CD4-positive, CD25-positive, alpha-beta regulatory T cell (primary cell): ENCODE results near the gene AGMO. TPM values are rescaled to one million over a fixed set of nuclear protein-coding genes. Genes with fewer than 3 reads are reported as not detected.

ENCODE experiments used
- ATAC-seq, 2 donors: fragments of 150-1000 bp; cut with Tn5 transposase; one replicate each; pipeline ENCODE4 v1.10.0; 2021; ENCODE audit warnings: low read depth in 2 of 2, moderate number of reproducible peaks in 2 of 2, moderate library complexity in 1 of 2
- DNase-seq, 3 donors: peaks; one replicate each; pipeline versions ENCODE4 v3.0.0 to v3.0.0-alpha.2; 2012 to 2022; ENCODE audit warnings: mixed read lengths in 1 of 3
- H3K27ac ChIP-seq: one replicate; pipeline ENCODE4 v1.7.0; 2013; ENCODE audit warnings: mild to moderate bottlenecking, low read length; ENCODE audit not compliant: insufficient read depth, poor library complexity, severe bottlenecking
- H3K27me3 ChIP-seq: one replicate; pipeline ENCODE4 v1.7.0; 2013; ENCODE audit warnings: low read length; ENCODE audit not compliant: control insufficient read depth, insufficient read depth
- H3K36me3 ChIP-seq: one replicate; pipeline ENCODE4 v1.7.0; 2013; ENCODE audit warnings: mild to moderate bottlenecking, low read length, moderate library complexity; ENCODE audit not compliant: control insufficient read depth, insufficient read depth
- H3K4me1 ChIP-seq: 2 replicates; pipeline ENCODE4 v1.7.0; 2013; ENCODE audit warnings: mild to moderate bottlenecking, low read length; ENCODE audit not compliant: insufficient read depth, control insufficient read depth, poor library complexity, severe bottlenecking
- H3K4me3 ChIP-seq: one replicate; pipeline ENCODE4 v1.7.0; 2013; ENCODE audit warnings: low read depth, mild to moderate bottlenecking, low read length, moderate library complexity
- H3K9me3 ChIP-seq, 2 experiments: 1 replicate in 1 of 2; 2 replicates in 1 of 2; pipeline ENCODE4 v1.7.0; 2013; ENCODE audit warnings: low read length in 2 of 2, mild to moderate bottlenecking in 1 of 2, moderate library complexity in 1 of 2; ENCODE audit not compliant: control insufficient read depth in 2 of 2
- H3K27ac Mint-ChIP-seq, 3 donors: one replicate each; pipeline ENCODE4 v1.8.0; 2020 to 2022; ENCODE audit warnings: mild to moderate bottlenecking in 3 of 3, mixed read lengths in 3 of 3, moderate library complexity in 2 of 3
- H3K27me3 Mint-ChIP-seq: one replicate; pipeline ENCODE4 v1.8.0; 2022; ENCODE audit warnings: mild to moderate bottlenecking, mixed read lengths
- H3K36me3 Mint-ChIP-seq: one replicate; pipeline ENCODE4 v1.8.0; 2020; ENCODE audit warnings: mixed read lengths
- H3K4me1 Mint-ChIP-seq, 4 donors: one replicate each; pipeline ENCODE4 v1.8.0; 2020 to 2022; ENCODE audit warnings: mixed read lengths in 4 of 4, mild to moderate bottlenecking in 1 of 4
- H3K4me3 Mint-ChIP-seq, 4 donors: one replicate each; pipeline ENCODE4 v1.8.0; 2020 to 2022; ENCODE audit warnings: mild to moderate bottlenecking in 4 of 4, mixed read lengths in 4 of 4, moderate library complexity in 3 of 4
- H3K9me3 Mint-ChIP-seq, 7 donors: one replicate each; pipeline ENCODE4 v1.8.0; 2020 to 2022; ENCODE audit warnings: mixed read lengths in 7 of 7, mild to moderate bottlenecking in 3 of 7, moderate library complexity in 2 of 7
- polyA plus RNA-seq, 4 donors: library from polyadenylated mRNA; unstranded; fragments of 300-500 nt; fragmentation: Illumina TruSeq; gene quantifications; one replicate each; pipeline ENCODE4 v1.2.3, GENCODE V29; 2021
- total RNA-seq: library from RNA; stranded (reverse); gene quantifications from one replicate; pipeline ENCODE4 v1.2.3, GENCODE V29; 2022

The AGMO gene
- total and polyA plus RNA-seq, 5 donors from 2014 or later, result not detected

DNA sequence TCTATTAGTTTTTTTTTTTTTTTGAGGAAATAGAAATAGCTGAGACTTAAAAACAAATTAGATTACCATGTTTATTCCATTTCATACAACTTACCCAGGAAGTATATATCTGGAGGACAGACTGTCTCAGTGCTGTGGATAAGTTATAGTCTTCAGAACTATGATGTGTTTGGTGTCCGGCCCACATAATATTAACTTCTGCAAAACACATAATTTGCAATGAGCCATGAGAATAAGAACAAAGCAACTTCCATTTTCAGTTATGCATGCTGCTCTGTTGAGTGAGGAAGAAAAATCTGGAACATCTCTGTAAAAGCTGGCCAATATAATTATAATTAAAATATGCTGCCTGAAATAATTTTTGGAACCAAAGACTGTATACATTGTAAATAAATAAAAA is 130.9 kb downstream of the AGMO start:
- no peaks in the 10 kb centered on the region for H3K4me1 Mint-ChIP-seq
- Histone ChIP-seq H3K27me3 (no peaks in the 10 kb centered on the region), H3K36me3 (no peaks in the 10 kb centered on the region), H3K4me3 (no peak overlapping the region), H3K27ac (no peak overlapping the region), H3K4me1 (no peaks in the 10 kb centered on the region), H3K9me3 (peaks cover 0 to 4% of the 10 kb centered on the region in 2 experiments)
- no peak overlapping the region for H3K27ac Mint-ChIP-seq
- no peak for DNase-seq
- ATAC-seq, result no peak
- H3K4me3 Mint-ChIP-seq, result no peak overlapping the region
- no peaks in the 10 kb centered on the region for H3K27me3 Mint-ChIP-seq
- no peaks in the 10 kb centered on the region for H3K36me3 Mint-ChIP-seq
- peaks cover 0 to 21% (median 4%) of the 10 kb centered on the region in 7 donors for H3K9me3 Mint-ChIP-seq

DNA sequence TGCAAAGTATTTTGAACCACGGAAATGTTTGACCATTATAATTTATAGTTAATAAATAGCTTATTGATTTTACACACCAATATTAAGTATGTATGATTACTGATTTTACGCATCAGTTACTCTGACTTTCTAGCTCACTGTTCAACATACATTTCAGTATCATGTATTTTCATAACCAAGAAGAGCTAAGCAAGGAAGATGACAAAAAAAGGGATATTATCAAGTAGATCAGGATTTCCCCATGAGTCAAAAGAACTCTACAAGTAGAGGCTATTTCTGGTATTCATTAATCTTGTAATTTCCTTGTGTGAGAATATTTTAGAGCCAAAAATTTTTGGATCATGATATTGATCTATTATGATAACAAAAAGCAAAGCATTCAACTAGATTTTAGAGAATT is 131.6 kb downstream of the AGMO start:
- Histone ChIP-seq H3K36me3 (no peaks in the 10 kb centered on the region), H3K4me3 (no peak overlapping the region), H3K9me3 (peaks cover 0 to 4% of the 10 kb centered on the region in 2 experiments), H3K27me3 (no peaks in the 10 kb centered on the region), H3K27ac (no peak overlapping the region), H3K4me1 (no peaks in the 10 kb centered on the region)
- H3K4me1 Mint-ChIP-seq, result no peaks in the 10 kb centered on the region
- H3K36me3 Mint-ChIP-seq, result no peaks in the 10 kb centered on the region
- ATAC-seq (no peak), DNase-seq (no peak)
- no peak overlapping the region for H3K4me3 Mint-ChIP-seq
- peaks cover 0 to 18% (median 4%) of the 10 kb centered on the region in 7 donors for H3K9me3 Mint-ChIP-seq
- no peak overlapping the region for H3K27ac Mint-ChIP-seq
- H3K27me3 Mint-ChIP-seq, result no peaks in the 10 kb centered on the region

DNA sequence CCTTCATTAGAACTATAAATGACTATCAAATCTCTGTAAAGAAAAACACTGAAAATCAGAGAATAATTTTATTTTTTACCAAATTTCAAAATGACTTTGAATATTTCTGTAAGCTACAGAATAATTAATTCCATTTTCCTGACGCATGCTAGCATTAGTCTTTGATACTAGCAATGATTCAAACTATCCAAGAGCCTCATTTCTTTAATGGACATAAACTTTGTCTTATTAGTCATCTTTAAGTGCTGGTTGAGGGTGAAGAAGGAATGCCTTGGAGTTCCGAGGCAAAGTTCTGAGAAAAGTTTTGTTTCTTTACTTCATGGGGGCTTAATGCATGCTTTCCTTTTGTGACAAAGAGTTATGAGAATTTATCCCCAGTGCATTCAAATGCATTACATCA is 137.3 kb downstream of the AGMO start:
- H3K36me3 Mint-ChIP-seq, result no peaks in the 10 kb centered on the region

DNA sequence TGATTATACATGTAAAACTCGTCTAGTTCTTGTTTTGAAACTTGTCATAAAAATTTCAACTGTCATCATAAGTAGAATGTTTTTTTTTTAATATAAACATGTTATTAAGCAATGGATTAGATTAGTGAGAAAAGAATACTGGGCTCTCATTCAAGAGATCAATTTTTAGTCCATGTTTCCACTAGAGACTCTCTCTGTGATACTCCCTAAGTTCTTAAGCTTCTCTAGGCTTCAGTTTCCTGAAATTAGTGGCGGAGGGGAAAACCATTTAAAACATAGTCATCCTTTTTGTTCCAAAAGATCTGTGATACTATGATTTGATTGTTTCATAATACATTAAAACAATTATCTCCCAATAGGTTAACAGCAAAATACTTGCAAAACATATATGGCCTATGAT is 142.2 kb downstream of the AGMO start:
- Histone ChIP-seq H3K27me3 (no peaks in the 10 kb centered on the region), H3K4me3 (no peak overlapping the region), H3K27ac (no peak overlapping the region), H3K36me3 (no peaks in the 10 kb centered on the region), H3K9me3 (no peaks in the 10 kb centered on the region), H3K4me1 (no peaks in the 10 kb centered on the region)
- ATAC-seq, result no peak
- no peaks in the 10 kb centered on the region for H3K4me1 Mint-ChIP-seq
- no peak for DNase-seq
- no peak overlapping the region for H3K4me3 Mint-ChIP-seq
- peaks cover 2 to 29% (median 10%) of the 10 kb centered on the region in 7 donors for H3K9me3 Mint-ChIP-seq
- no peak overlapping the region for H3K27ac Mint-ChIP-seq
- H3K36me3 Mint-ChIP-seq, result no peaks in the 10 kb centered on the region
- no peaks in the 10 kb centered on the region for H3K27me3 Mint-ChIP-seq

More for the DNA sequence above, 137.3 kb downstream of the AGMO start:
- DNase-seq (no peak), ATAC-seq (no peak)
- no peaks in the 10 kb centered on the region for H3K27me3 ChIP-seq
- Mint-ChIP-seq H3K27me3 (no peaks in the 10 kb centered on the region), H3K27ac (no peak overlapping the region), H3K4me1 (no peaks in the 10 kb centered on the region), H3K4me3 (no peak overlapping the region), H3K9me3 (peaks cover 1 to 26% (median 8%) of the 10 kb centered on the region in 7 donors)
- H3K9me3 ChIP-seq, result peaks cover 0 to 4% of the 10 kb centered on the region in 2 experiments
- no peaks in the 10 kb centered on the region for H3K4me1 ChIP-seq
- H3K27ac ChIP-seq, result no peak overlapping the region
- H3K36me3 ChIP-seq, result no peaks in the 10 kb centered on the region
- no peak overlapping the region for H3K4me3 ChIP-seq

DNA sequence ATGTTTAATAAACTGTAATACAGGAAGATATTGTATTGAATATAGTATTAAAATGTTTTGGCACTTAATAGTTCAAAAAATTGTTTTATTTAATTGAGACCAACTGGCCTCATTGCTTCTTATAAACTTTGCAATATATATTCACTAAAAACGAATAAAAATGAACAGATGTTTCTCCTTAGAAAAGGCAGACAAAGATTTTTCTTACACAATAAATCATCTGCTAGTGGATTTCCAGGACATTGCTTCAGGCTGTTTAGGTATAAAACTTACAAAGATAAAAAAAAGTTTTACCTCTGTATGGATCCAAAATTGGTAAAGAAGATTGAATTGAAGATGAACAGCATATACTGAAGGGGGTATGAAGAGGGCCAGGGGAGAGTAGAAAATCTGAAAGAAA is 143.6 kb downstream of the AGMO start:
- ATAC-seq (no peak), DNase-seq (no peak)
- H3K4me3 ChIP-seq, result no peak overlapping the region
- H3K4me1 ChIP-seq, result no peaks in the 10 kb centered on the region
- Mint-ChIP-seq H3K27me3 (no peaks in the 10 kb centered on the region), H3K36me3 (no peaks in the 10 kb centered on the region), H3K4me1 (no peaks in the 10 kb centered on the region), H3K9me3 (peaks cover 2 to 33% (median 11%) of the 10 kb centered on the region in 7 donors), H3K4me3 (no peak overlapping the region), H3K27ac (no peak overlapping the region)
- H3K27ac ChIP-seq, result no peak overlapping the region
- H3K27me3 ChIP-seq, result no peaks in the 10 kb centered on the region
- no peaks in the 10 kb centered on the region for H3K9me3 ChIP-seq
- H3K36me3 ChIP-seq, result no peaks in the 10 kb centered on the region

DNA sequence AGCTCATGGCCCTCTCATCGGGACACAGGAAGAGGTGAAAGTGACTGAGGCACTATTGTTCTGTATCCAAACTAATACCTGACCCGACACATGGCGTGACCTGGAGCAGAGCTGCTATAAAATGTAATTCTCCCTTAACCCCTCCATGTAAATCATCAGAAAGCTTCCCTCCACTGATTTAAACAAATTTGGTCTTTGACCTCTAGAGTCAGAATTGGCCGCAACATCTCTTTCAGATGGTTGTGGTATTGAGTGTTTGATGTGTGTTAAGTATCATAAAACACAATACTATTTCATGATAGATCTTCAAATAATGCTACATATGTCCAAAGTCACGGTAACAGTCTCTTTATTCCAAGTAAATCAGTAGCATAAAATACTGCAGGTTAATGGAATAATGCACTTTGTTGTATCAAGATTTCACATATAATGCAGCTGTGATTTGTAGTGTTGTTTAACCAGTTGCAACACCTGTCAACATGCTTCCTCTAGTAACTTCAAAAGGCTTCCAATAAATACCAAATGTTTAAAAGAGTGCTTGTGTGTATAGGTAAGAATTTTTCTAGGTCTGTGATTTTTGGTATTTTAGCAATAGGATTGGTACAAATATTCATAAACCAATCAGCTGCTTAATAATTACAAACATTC is 144.3 kb downstream of the AGMO start:
- Histone ChIP-seq H3K4me3 (no peak overlapping the region), H3K27ac (no peak overlapping the region), H3K4me1 (no peaks in the 10 kb centered on the region), H3K36me3 (no peaks in the 10 kb centered on the region), H3K9me3 (peaks cover 0 to 2% of the 10 kb centered on the region in 2 experiments), H3K27me3 (no peaks in the 10 kb centered on the region)
- Mint-ChIP-seq H3K27ac (no peak overlapping the region), H3K27me3 (no peaks in the 10 kb centered on the region), H3K36me3 (no peaks in the 10 kb centered on the region), H3K4me1 (no peaks in the 10 kb centered on the region), H3K9me3 (peaks cover 2 to 32% (median 11%) of the 10 kb centered on the region in 7 donors), H3K4me3 (no peak overlapping the region)
- ATAC-seq (no peak), DNase-seq (no peak)

DNA sequence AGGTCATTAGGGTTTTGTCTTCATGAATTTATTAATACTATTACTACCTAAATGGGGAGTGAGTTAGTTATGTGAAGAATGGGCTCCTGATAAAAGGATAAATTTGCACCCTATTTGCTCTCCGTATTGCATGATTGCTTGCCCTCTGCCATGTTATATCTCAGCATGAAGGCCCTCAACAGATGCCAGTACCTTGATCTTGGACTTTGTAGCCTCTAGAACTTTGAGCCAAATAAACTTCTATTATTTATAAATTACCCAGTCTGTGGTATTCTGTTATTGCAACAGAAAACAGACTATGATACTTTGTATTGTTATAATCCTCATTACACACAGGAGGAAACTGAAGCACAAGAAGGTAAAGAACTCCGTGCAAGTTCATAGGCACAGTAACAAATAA is 150.8 kb downstream of the AGMO start:
- ATAC-seq (no peak), DNase-seq (no peak)
- Mint-ChIP-seq H3K27me3 (no peaks in the 10 kb centered on the region), H3K9me3 (peaks cover 0 to 18% (median 6%) of the 10 kb centered on the region in 7 donors), H3K4me1 (no peaks in the 10 kb centered on the region), H3K27ac (no peak overlapping the region), H3K4me3 (no peak overlapping the region), H3K36me3 (no peaks in the 10 kb centered on the region)
- no peaks in the 10 kb centered on the region for H3K27me3 ChIP-seq
- H3K4me1 ChIP-seq, result no peaks in the 10 kb centered on the region
- peaks cover 0 to 2% of the 10 kb centered on the region in 2 experiments for H3K9me3 ChIP-seq
- no peak overlapping the region for H3K4me3 ChIP-seq
- no peak overlapping the region for H3K27ac ChIP-seq
- H3K36me3 ChIP-seq, result no peaks in the 10 kb centered on the region

DNA sequence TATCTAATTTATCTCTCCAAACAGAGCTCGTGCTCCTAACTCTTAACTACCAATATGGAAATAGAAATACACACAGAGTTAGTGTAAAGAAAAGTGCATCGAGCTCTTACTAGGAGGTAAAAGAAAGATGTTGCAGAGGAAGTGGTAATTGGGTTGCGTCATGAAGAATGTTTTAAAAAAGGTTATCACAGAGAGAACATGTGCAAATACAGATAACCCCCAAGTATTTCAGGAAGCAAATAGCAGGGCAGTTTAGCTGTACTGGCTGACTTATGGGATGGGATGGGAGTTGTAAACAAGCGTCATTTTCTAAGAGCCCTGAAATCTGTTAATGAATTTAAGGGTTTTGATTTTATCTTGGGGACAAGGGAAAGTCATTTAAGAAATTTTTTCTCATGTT is 153.9 kb downstream of the AGMO start:
- no peak overlapping the region for H3K4me3 Mint-ChIP-seq
- ATAC-seq (no peak), DNase-seq (no peak)
- H3K27me3 Mint-ChIP-seq, result no peaks in the 10 kb centered on the region
- no peak overlapping the region for H3K4me3 ChIP-seq
- no peaks in the 10 kb centered on the region for H3K4me1 ChIP-seq
- no peaks in the 10 kb centered on the region for H3K36me3 ChIP-seq
- H3K27ac Mint-ChIP-seq, result no peak overlapping the region
- no peak overlapping the region for H3K27ac ChIP-seq
- peaks cover 0 to 20% (median 3%) of the 10 kb centered on the region in 7 donors for H3K9me3 Mint-ChIP-seq
- H3K27me3 ChIP-seq, result no peaks in the 10 kb centered on the region
- no peaks in the 10 kb centered on the region for H3K36me3 Mint-ChIP-seq
- H3K9me3 ChIP-seq, result no peaks in the 10 kb centered on the region
- no peaks in the 10 kb centered on the region for H3K4me1 Mint-ChIP-seq
